Measurements from ENCODE around the gene RSAD2.

Gene RSAD2

GRCh38 chr2:6924101-6924923, 46.7 kb downstream of the RSAD2 start:
- Histone ChIP-seq H3K36me3 (ENCODE audit: control insufficient read depth, insufficient read depth, low read length) (no peaks in the 10 kb centered on the region), H3K9me3 (ENCODE audit: control insufficient read depth, low read length) (no peaks in the 10 kb centered on the region), H3K9ac (ENCODE audit: low read length) (no peak overlapping the region), H3K4me3 (ENCODE audit: low read length) (no peak overlapping the region), H3K27me3 (ENCODE audit: control insufficient read depth, insufficient read depth, low read length) (no peaks in the 10 kb centered on the region), H3K4me1 (ENCODE audit: control insufficient read depth, insufficient read depth, low read length) (peaks cover 9% of the 10 kb centered on the region)

- no peak overlapping the region for H3K4me3 ChIP-seq (ENCODE audit: low read length)
- H3K4me1 ChIP-seq (ENCODE audit: control insufficient read depth, insufficient read depth, low read length) = peaks cover 9% of the 10 kb centered on the region
- H3K9me3 ChIP-seq (ENCODE audit: control insufficient read depth, low read length) = no peaks in the 10 kb centered on the region
- H3K27me3 ChIP-seq (ENCODE audit: control insufficient read depth, insufficient read depth, low read length) = no peaks in the 10 kb centered on the region
- no peaks in the 10 kb centered on the region for H3K36me3 ChIP-seq (ENCODE audit: control insufficient read depth, insufficient read depth, low read length)
- H3K9ac ChIP-seq (ENCODE audit: low read length) = no peak overlapping the region
These were observed 47.4 kb downstream of the RSAD2 start for GRCh38 chr2:6924924-6925409.

GRCh38 chr2:6926071-6926732, 48.6 kb downstream of the RSAD2 start:
- no peaks in the 10 kb centered on the region for H3K9me3 ChIP-seq (ENCODE audit: control insufficient read depth, low read length)
- H3K4me1 ChIP-seq (ENCODE audit: control insufficient read depth, insufficient read depth, low read length) = peaks cover 9% of the 10 kb centered on the region
- no peak overlapping the region for H3K9ac ChIP-seq (ENCODE audit: low read length)
- no peaks in the 10 kb centered on the region for H3K27me3 ChIP-seq (ENCODE audit: control insufficient read depth, insufficient read depth, low read length)
- H3K4me3 ChIP-seq (ENCODE audit: low read length) = no peak overlapping the region
- H3K36me3 ChIP-seq (ENCODE audit: control insufficient read depth, insufficient read depth, low read length) = no peaks in the 10 kb centered on the region

- no peaks in the 10 kb centered on the region for H3K9me3 ChIP-seq (ENCODE audit: control insufficient read depth, low read length)
- no peak overlapping the region for H3K9ac ChIP-seq (ENCODE audit: low read length)
- peaks cover 9% of the 10 kb centered on the region for H3K4me1 ChIP-seq (ENCODE audit: control insufficient read depth, insufficient read depth, low read length)
- no peak overlapping the region for H3K4me3 ChIP-seq (ENCODE audit: low read length)
- H3K27me3 ChIP-seq (ENCODE audit: control insufficient read depth, insufficient read depth, low read length) = no peaks in the 10 kb centered on the region
- H3K36me3 ChIP-seq (ENCODE audit: control insufficient read depth, insufficient read depth, low read length) = no peaks in the 10 kb centered on the region
These were observed 49.6 kb downstream of the RSAD2 start for GRCh38 chr2:6927186-6927585.

GRCh38 chr2:6927753-6928152, 50.2 kb downstream of the RSAD2 start:
- Histone ChIP-seq H3K27me3 (ENCODE audit: control insufficient read depth, insufficient read depth, low read length) (no peaks in the 10 kb centered on the region), H3K9ac (ENCODE audit: low read length) (no peak overlapping the region), H3K4me1 (ENCODE audit: control insufficient read depth, insufficient read depth, low read length) (peaks cover 9% of the 10 kb centered on the region), H3K9me3 (ENCODE audit: control insufficient read depth, low read length) (no peaks in the 10 kb centered on the region), H3K4me3 (ENCODE audit: low read length) (no peak overlapping the region), H3K36me3 (ENCODE audit: control insufficient read depth, insufficient read depth, low read length) (no peaks in the 10 kb centered on the region)

GRCh38 chr2:6928452-6928851, 50.9 kb downstream of the RSAD2 start:
- no peaks in the 10 kb centered on the region for H3K36me3 ChIP-seq (ENCODE audit: control insufficient read depth, insufficient read depth, low read length)
- H3K9ac ChIP-seq (ENCODE audit: low read length) = no peak overlapping the region
- peaks cover 9% of the 10 kb centered on the region for H3K4me1 ChIP-seq (ENCODE audit: control insufficient read depth, insufficient read depth, low read length)
- H3K9me3 ChIP-seq (ENCODE audit: control insufficient read depth, low read length) = no peaks in the 10 kb centered on the region
- no peak overlapping the region for H3K4me3 ChIP-seq (ENCODE audit: low read length)
- H3K27me3 ChIP-seq (ENCODE audit: control insufficient read depth, insufficient read depth, low read length) = no peaks in the 10 kb centered on the region

GRCh38 chr2:6929196-6929819, 51.7 kb downstream of the RSAD2 start:
- H3K36me3 ChIP-seq (ENCODE audit: control insufficient read depth, insufficient read depth, low read length) = no peaks in the 10 kb centered on the region
- no peak overlapping the region for H3K4me3 ChIP-seq (ENCODE audit: low read length)
- no peaks in the 10 kb centered on the region for H3K27me3 ChIP-seq (ENCODE audit: control insufficient read depth, insufficient read depth, low read length)
- peaks cover 9% of the 10 kb centered on the region for H3K4me1 ChIP-seq (ENCODE audit: control insufficient read depth, insufficient read depth, low read length)
- H3K9ac ChIP-seq (ENCODE audit: low read length) = no peak overlapping the region
- no peaks in the 10 kb centered on the region for H3K9me3 ChIP-seq (ENCODE audit: control insufficient read depth, low read length)

GRCh38 chr2:6930923-6931647, 53.5 kb downstream of the RSAD2 start:
- H3K36me3 ChIP-seq (ENCODE audit: control insufficient read depth, insufficient read depth, low read length) = no peaks in the 10 kb centered on the region
- no peak overlapping the region for H3K9ac ChIP-seq (ENCODE audit: low read length)
- H3K9me3 ChIP-seq (ENCODE audit: control insufficient read depth, low read length) = no peaks in the 10 kb centered on the region
- no peak overlapping the region for H3K4me3 ChIP-seq (ENCODE audit: low read length)
- H3K27me3 ChIP-seq (ENCODE audit: control insufficient read depth, insufficient read depth, low read length) = no peaks in the 10 kb centered on the region
- peaks cover 9% of the 10 kb centered on the region for H3K4me1 ChIP-seq (ENCODE audit: control insufficient read depth, insufficient read depth, low read length)

- Histone ChIP-seq H3K4me3 (ENCODE audit: low read length) (no peak overlapping the region), H3K9me3 (ENCODE audit: control insufficient read depth, low read length) (no peaks in the 10 kb centered on the region), H3K36me3 (ENCODE audit: control insufficient read depth, insufficient read depth, low read length) (no peaks in the 10 kb centered on the region), H3K27me3 (ENCODE audit: control insufficient read depth, insufficient read depth, low read length) (no peaks in the 10 kb centered on the region), H3K4me1 (ENCODE audit: control insufficient read depth, insufficient read depth, low read length) (peaks cover 9% of the 10 kb centered on the region), H3K9ac (ENCODE audit: low read length) (no peak overlapping the region)
These were observed 54.2 kb downstream of the RSAD2 start for GRCh38 chr2:6931753-6932152.

GRCh38 chr2:6932206-6932605, 54.6 kb downstream of the RSAD2 start:
- no peak overlapping the region for H3K9ac ChIP-seq (ENCODE audit: low read length)
- no peaks in the 10 kb centered on the region for H3K9me3 ChIP-seq (ENCODE audit: control insufficient read depth, low read length)
- no peaks in the 10 kb centered on the region for H3K27me3 ChIP-seq (ENCODE audit: control insufficient read depth, insufficient read depth, low read length)
- H3K4me3 ChIP-seq (ENCODE audit: low read length) = no peak overlapping the region
- no peaks in the 10 kb centered on the region for H3K36me3 ChIP-seq (ENCODE audit: control insufficient read depth, insufficient read depth, low read length)
- peaks cover 4% of the 10 kb centered on the region for H3K4me1 ChIP-seq (ENCODE audit: control insufficient read depth, insufficient read depth, low read length)

GRCh38 chr2:6932828-6933227, 55.3 kb downstream of the RSAD2 start:
- Histone ChIP-seq H3K9me3 (ENCODE audit: control insufficient read depth, low read length) (no peaks in the 10 kb centered on the region), H3K36me3 (ENCODE audit: control insufficient read depth, insufficient read depth, low read length) (no peaks in the 10 kb centered on the region), H3K9ac (ENCODE audit: low read length) (no peak overlapping the region), H3K4me3 (ENCODE audit: low read length) (no peak overlapping the region), H3K27me3 (ENCODE audit: control insufficient read depth, insufficient read depth, low read length) (no peaks in the 10 kb centered on the region), H3K4me1 (ENCODE audit: control insufficient read depth, insufficient read depth, low read length) (no peaks in the 10 kb centered on the region)

All from mucosa of stomach (tissue), 1 donor.